ENCODE results near the gene PPM1N. TPM values are rescaled to one million over a fixed set of nuclear protein-coding genes. Genes with fewer than 3 reads are reported as not detected.

PPM1N gene
- total RNA-seq, 3 donors from 2014 or later (not counting 1 experiment from before 2014, with no cell fraction given): 5.1 to 8.3 (median 6.8) TPM

- Histone ChIP-seq H3K27me3 (ENCODE audit: control insufficient read depth, insufficient read depth, low read length) (no peaks in the 10 kb centered on the region), H3K27ac (ENCODE audit: low read length) (peak overlapping the region; percentile 100), H3K4me3 (ENCODE audit: low read length) (peak overlapping the region; percentile 67), H3K36me3 (ENCODE audit: control insufficient read depth, insufficient read depth, low read length) (peaks cover 5% of the 10 kb centered on the region), H3K4me1 (ENCODE audit: control insufficient read depth, insufficient read depth, low read length) (peaks cover 68% of the 10 kb centered on the region), H3K9me3 (ENCODE audit: control insufficient read depth, insufficient read depth, low read length) (no peaks in the 10 kb centered on the region)
- TF ChIP-seq CTCF (IDR thresholded peaks at IDR 0.05): no peak
- no peaks in the 10 kb centered on the region for H3K36me3 Mint-ChIP-seq
- H3K27me3 Mint-ChIP-seq (ENCODE audit: low read depth in 2 of 2): no peaks in the 10 kb centered on the region
- peak overlapping the region; percentile 93 for H3K4me3 Mint-ChIP-seq
- peak in 1 of 2 donors; percentile 89 for DNase-seq
- peak; percentile 28 to 48 (median 30) for ATAC-seq
- intact Hi-C loops (cut with micrococcal nuclease): loop anchor here (10.0 kb wide), 1 partner anchor 194 kb away; no protein-coding TSS in a partner anchor
- H3K4me1 Mint-ChIP-seq: peaks cover 66 to 75% of the 10 kb centered on the region in 2 donors
- no peaks in the 10 kb centered on the region for H3K9me3 Mint-ChIP-seq
- WGBS (ENCODE audit: insufficient coverage): 2% methylated on average over 28 of the region's 28 CpGs
- peak overlapping the region; percentile 99 to 100 for H3K27ac Mint-ChIP-seq
These were observed 47.0 kb upstream of the PPM1N start for GRCh38 chr19:45451131-45451849.

- Histone ChIP-seq H3K27me3 (ENCODE audit: control insufficient read depth, insufficient read depth, low read length) (no peaks in the 10 kb centered on the region), H3K4me3 (ENCODE audit: low read length) (no peak overlapping the region), H3K9me3 (ENCODE audit: control insufficient read depth, insufficient read depth, low read length) (no peaks in the 10 kb centered on the region), H3K36me3 (ENCODE audit: control insufficient read depth, insufficient read depth, low read length) (peaks cover 5% of the 10 kb centered on the region), H3K27ac (ENCODE audit: low read length) (peak overlapping the region; percentile 100), H3K4me1 (ENCODE audit: control insufficient read depth, insufficient read depth, low read length) (peaks cover 68% of the 10 kb centered on the region)
- H3K27ac Mint-ChIP-seq: peak overlapping the region; percentile 99 to 100
- no peak for TF ChIP-seq CTCF (IDR thresholded peaks at IDR 0.05)
- H3K9me3 Mint-ChIP-seq: no peaks in the 10 kb centered on the region
- DNase-seq: no peak
- no peaks in the 10 kb centered on the region for H3K36me3 Mint-ChIP-seq
- no peaks in the 10 kb centered on the region for H3K27me3 Mint-ChIP-seq (ENCODE audit: low read depth in 2 of 2)
- H3K4me1 Mint-ChIP-seq: peaks cover 66 to 76% of the 10 kb centered on the region in 2 donors
- intact Hi-C loops (cut with micrococcal nuclease): loop anchor here (10.0 kb wide), 1 partner anchor 193 kb away; no protein-coding TSS in a partner anchor
- no peak for ATAC-seq
- H3K4me3 Mint-ChIP-seq: peak overlapping the region; percentile 93
- 74% methylated on average over 12 of the region's 12 CpGs for WGBS (ENCODE audit: insufficient coverage)
These were observed 46.3 kb upstream of the PPM1N start for GRCh38 chr19:45451850-45452387.

- Histone ChIP-seq H3K4me3 (ENCODE audit: low read length) (no peak overlapping the region), H3K36me3 (ENCODE audit: control insufficient read depth, insufficient read depth, low read length) (no peaks in the 10 kb centered on the region), H3K27ac (ENCODE audit: low read length) (peak overlapping the region; percentile 74), H3K4me1 (ENCODE audit: control insufficient read depth, insufficient read depth, low read length) (peaks cover 40% of the 10 kb centered on the region), H3K27me3 (ENCODE audit: control insufficient read depth, insufficient read depth, low read length) (no peaks in the 10 kb centered on the region), H3K9me3 (ENCODE audit: control insufficient read depth, insufficient read depth, low read length) (no peaks in the 10 kb centered on the region)
- Mint-ChIP-seq H3K27ac (peak overlapping the region; percentile 92 to 98), H3K9me3 (no peaks in the 10 kb centered on the region), H3K36me3 (no peaks in the 10 kb centered on the region), H3K4me3 (peak overlapping the region; percentile 47), H3K4me1 (peaks cover 42 to 52% of the 10 kb centered on the region in 2 donors), H3K27me3 (ENCODE audit: low read depth in 2 of 2) (peaks cover 0 to 4% of the 10 kb centered on the region in 2 donors)
- intact Hi-C loops (cut with micrococcal nuclease): loop anchor here (1.0 to 10.0 kb wide), 2 partner anchors 11 to 189 kb away; partner anchors contain the start of gene FOSB
- DNase-seq (peak; percentile 84 to 88), ATAC-seq (peak; percentile 60 to 77 (median 72))
- TF ChIP-seq CTCF (IDR thresholded peaks at IDR 0.05): no peak
- 3% methylated on average over 27 of the region's 27 CpGs for WGBS (ENCODE audit: insufficient coverage)
These were observed 42.3 kb upstream of the PPM1N start for GRCh38 chr19:45455707-45456499.
